ENCODE data around the gene MAML1.

GRCh38 chr5:179696603-179697002 lies 36.0 kb upstream of the MAML1 start:
- TF ChIP-seq POLR2A (IDR thresholded peaks at IDR 0.05) = no peak
- TF ChIP-seq CTCF (IDR thresholded peaks at IDR 0.05) = no peak
